ENCODE measurements around the gene VAV2.
"Not testable (repeated sequence)": the region's sequence is repeated elsewhere in the genome, so short reads cannot be mapped to it uniquely, and the experiment has no call there.

VAV2 gene

GRCh38 chr9:133777068-133777791 is 214.9 kb downstream of the VAV2 start:
- no peak for DNase-seq

GRCh38 chr9:133775951-133776905 is 215.9 kb downstream of the VAV2 start:
- no peak for DNase-seq

- no peak for DNase-seq
Measured at GRCh38 chr9:133775291-133775690, 216.8 kb downstream of the VAV2 start.

GRCh38 chr9:133774799-133775198 is 217.3 kb downstream of the VAV2 start:
- no peak for DNase-seq

- no peak for DNase-seq
Measured at GRCh38 chr9:133773889-133774655, 218.1 kb downstream of the VAV2 start.

GRCh38 chr9:133772581-133772980 is 219.5 kb downstream of the VAV2 start:
- no peak for DNase-seq

- no peak for DNase-seq
Measured at GRCh38 chr9:133771486-133772482, 220.3 kb downstream of the VAV2 start.

- DNase-seq: no peak
Measured at GRCh38 chr9:133770076-133770777, 221.9 kb downstream of the VAV2 start.

GRCh38 chr9:133769511-133770075 is 222.5 kb downstream of the VAV2 start:
- DNase-seq: no peak

GRCh38 chr9:133768859-133769510 is 223.1 kb downstream of the VAV2 start:
- DNase-seq: no peak

GRCh38 chr9:133768371-133768858 is 223.7 kb downstream of the VAV2 start:
- no peak for DNase-seq

GRCh38 chr9:133767625-133768024 is 224.5 kb downstream of the VAV2 start:
- DNase-seq: no peak

- no peak for DNase-seq
Measured at GRCh38 chr9:133767008-133767407, 225.1 kb downstream of the VAV2 start.

GRCh38 chr9:133766234-133766633 is 225.9 kb downstream of the VAV2 start:
- DNase-seq: not testable (repeated sequence)

GRCh38 chr9:133763272-133764183 is 228.6 kb downstream of the VAV2 start:
- no peak for DNase-seq

- DNase-seq: no peak
Measured at GRCh38 chr9:133762488-133763271, 229.4 kb downstream of the VAV2 start.

GRCh38 chr9:133761641-133762248 is 230.4 kb downstream of the VAV2 start:
- DNase-seq: no peak
